ENCODE data around the gene SGMS1. TPM values are rescaled to one million over a fixed set of nuclear protein-coding genes. Genes with fewer than 3 reads are reported as not detected.

The SGMS1 gene
- total and polyA plus RNA-seq, 2 donors (not counting 3 experiments of a cell fraction or from before 2014, with no cell fraction given) = 9.7 to 23.7 TPM

- no TSS peak for BruUV-seq (replicated peaks)
- Histone ChIP-seq H3K27me3 (ENCODE audit: control insufficient read depth in 2 of 2, insufficient read depth in 2 of 2, low read length in 2 of 2) (no peaks in the 10 kb centered on the region), H3K9ac (replicated peaks; ENCODE audit: extremely low read depth, insufficient read depth, low read length) (no peak overlapping the region), H3K9me3 (replicated peaks; ENCODE audit: control insufficient read depth, insufficient read depth, low read length) (no peaks in the 10 kb centered on the region), H3K4me2 (ENCODE audit: insufficient read depth, low read length) (no peak overlapping the region), H3K4me1 (ENCODE audit: control insufficient read depth, extremely low read depth, insufficient read depth, low read length) (no peaks in the 10 kb centered on the region), H3K79me2 (ENCODE audit: control insufficient read depth, insufficient read depth, low read length) (no peaks in the 10 kb centered on the region), H4K20me1 (replicated peaks; ENCODE audit: control insufficient read depth, extremely low read depth, insufficient read depth, low read length) (no peaks in the 10 kb centered on the region), H3K36me3 (ENCODE audit: control insufficient read depth in 2 of 2, extremely low read depth in 1 of 2, insufficient read depth in 2 of 2, low read length in 2 of 2) (no peaks in the 10 kb centered on the region), H3K27ac (ENCODE audit: insufficient read depth, low read depth, low read length) (no peak overlapping the region), H2AFZ (ENCODE audit: low read depth, low read length) (no peak overlapping the region), H3K9me1 (replicated peaks; ENCODE audit: control insufficient read depth, extremely low read depth, insufficient read depth, low read length) (no peaks in the 10 kb centered on the region), H3K4me3 (replicated peaks in 1 of 3; ENCODE audit: insufficient read depth in 1 of 3, low read depth in 1 of 3, low read length in 3 of 3) (no peak overlapping the region)
- dilution Hi-C loops (cut with MboI; ENCODE audit: extremely low pct_ligation_motif_present, low sequenced_read_pairs) (no loop called here), intact Hi-C loops (cut with micrococcal nuclease) (no loop called here)
- FAIRE-seq (no peak), DNase-seq (ENCODE audit: low read depth, low spot score) (no peak)
- no peak for TF ChIP-seq POLR2A (IDR thresholded peaks at IDR 0.05; ENCODE audit: low read depth, low read length)
- no peak for TF ChIP-seq FOS (IDR thresholded peaks at IDR 0.05; ENCODE audit: borderline replicate concordance, insufficient read depth, low read length)
- TF ChIP-seq POLR2AphosphoS5 (IDR thresholded peaks at IDR 0.05; ENCODE audit: insufficient read depth, low read depth, low read length) = no peak
- TF ChIP-seq, protein P1, sequence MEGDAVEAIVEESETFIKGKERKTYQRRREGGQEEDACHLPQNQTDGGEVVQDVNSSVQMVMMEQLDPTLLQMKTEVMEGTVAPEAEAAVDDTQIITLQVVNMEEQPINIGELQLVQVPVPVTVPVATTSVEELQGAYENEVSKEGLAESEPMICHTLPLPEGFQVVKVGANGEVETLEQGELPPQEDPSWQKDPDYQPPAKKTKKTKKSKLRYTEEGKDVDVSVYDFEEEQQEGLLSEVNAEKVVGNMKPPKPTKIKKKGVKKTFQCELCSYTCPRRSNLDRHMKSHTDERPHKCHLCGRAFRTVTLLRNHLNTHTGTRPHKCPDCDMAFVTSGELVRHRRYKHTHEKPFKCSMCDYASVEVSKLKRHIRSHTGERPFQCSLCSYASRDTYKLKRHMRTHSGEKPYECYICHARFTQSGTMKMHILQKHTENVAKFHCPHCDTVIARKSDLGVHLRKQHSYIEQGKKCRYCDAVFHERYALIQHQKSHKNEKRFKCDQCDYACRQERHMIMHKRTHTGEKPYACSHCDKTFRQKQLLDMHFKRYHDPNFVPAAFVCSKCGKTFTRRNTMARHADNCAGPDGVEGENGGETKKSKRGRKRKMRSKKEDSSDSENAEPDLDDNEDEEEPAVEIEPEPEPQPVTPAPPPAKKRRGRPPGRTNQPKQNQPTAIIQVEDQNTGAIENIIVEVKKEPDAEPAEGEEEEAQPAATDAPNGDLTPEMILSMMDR (IDR thresholded peaks at IDR 0.05; ENCODE audit: extremely low read depth in 1 of 2, insufficient read depth in 1 of 2, low read depth in 1 of 2, low read length in 2 of 2) = no peak
- no peak for TF ChIP-seq GATA2 (IDR thresholded peaks at IDR 0.05; ENCODE audit: insufficient read depth, insufficient read length, low read depth, low read length)
- no peak for TF ChIP-seq MAX (IDR thresholded peaks at IDR 0.05; ENCODE audit: insufficient read depth, insufficient read length)
- TF ChIP-seq EZH2 (IDR thresholded peaks at IDR 0.05; ENCODE audit: borderline replicate concordance, low read depth, low read length, severe bottlenecking) = no peak
- TF ChIP-seq JUN (IDR thresholded peaks at IDR 0.05; ENCODE audit: borderline replicate concordance, insufficient read depth, insufficient read length, low read depth) = no peak
- TF ChIP-seq MYC (IDR thresholded peaks at IDR 0.05; ENCODE audit: low read depth, low read length) = no peak
- CTCF ChIA-PET = no interaction called here
- POLR2A ChIA-PET = no interaction called here
These were observed 153.4 kb downstream of the SGMS1 start for GRCh38 chr10:50470345-50470744.

All from endothelial cell of umbilical vein (primary cell).